Measurements from ENCODE around the gene ZCCHC14.

DNA sequence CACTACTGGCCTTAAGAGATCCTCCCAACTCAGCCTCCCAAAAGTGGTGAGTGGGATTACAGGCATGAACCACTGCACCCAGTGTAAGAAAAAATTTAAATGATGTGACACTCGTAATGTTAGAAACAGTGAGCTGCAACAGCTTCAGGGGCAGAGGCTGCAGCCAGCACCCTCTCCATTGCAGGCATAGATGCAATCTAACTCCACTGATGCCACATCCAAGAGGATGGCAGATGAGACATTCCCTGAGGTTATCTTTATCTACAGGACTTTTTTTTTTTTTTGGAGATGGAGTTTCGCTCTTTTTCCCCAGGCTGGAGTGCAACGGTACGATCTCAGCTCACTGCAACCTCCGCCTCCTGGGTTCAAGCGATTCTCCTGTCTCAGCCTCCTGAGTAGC, 19.9 kb downstream of the ZCCHC14 start:
- TF ChIP-seq EZH2 (IDR thresholded peaks at IDR 0.05; ENCODE audit: insufficient read depth, low read length): no peak
- TF ChIP-seq, protein P1, sequence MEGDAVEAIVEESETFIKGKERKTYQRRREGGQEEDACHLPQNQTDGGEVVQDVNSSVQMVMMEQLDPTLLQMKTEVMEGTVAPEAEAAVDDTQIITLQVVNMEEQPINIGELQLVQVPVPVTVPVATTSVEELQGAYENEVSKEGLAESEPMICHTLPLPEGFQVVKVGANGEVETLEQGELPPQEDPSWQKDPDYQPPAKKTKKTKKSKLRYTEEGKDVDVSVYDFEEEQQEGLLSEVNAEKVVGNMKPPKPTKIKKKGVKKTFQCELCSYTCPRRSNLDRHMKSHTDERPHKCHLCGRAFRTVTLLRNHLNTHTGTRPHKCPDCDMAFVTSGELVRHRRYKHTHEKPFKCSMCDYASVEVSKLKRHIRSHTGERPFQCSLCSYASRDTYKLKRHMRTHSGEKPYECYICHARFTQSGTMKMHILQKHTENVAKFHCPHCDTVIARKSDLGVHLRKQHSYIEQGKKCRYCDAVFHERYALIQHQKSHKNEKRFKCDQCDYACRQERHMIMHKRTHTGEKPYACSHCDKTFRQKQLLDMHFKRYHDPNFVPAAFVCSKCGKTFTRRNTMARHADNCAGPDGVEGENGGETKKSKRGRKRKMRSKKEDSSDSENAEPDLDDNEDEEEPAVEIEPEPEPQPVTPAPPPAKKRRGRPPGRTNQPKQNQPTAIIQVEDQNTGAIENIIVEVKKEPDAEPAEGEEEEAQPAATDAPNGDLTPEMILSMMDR (IDR thresholded peaks at IDR 0.05; ENCODE audit: insufficient read depth, low read depth, low read length): no peak
